DND-41 (cell line): Measurements from ENCODE around the gene MYH6.
"Not testable (repeated sequence)": the region's sequence is repeated elsewhere in the genome, so short reads cannot be mapped to it uniquely, and the experiment has no call there.

ENCODE experiments used
- ATAC-seq: fragments of 200-7000 bp; cut with Tn5 transposase; 3 replicates; pipeline ENCODE4 v1.9.1; 2021; ENCODE audit warnings: low read depth; ENCODE audit not compliant: insufficient read depth
- DNase-seq: peaks from one replicate; pipeline ENCODE4 v3.0.0-alpha.2; 2020
- H2AFZ ChIP-seq: 2 replicates; pipeline ENCODE4 v1.6.0; 2012; ENCODE audit warnings: low read depth, low read length
- H3K27ac ChIP-seq: 2 replicates; pipeline ENCODE4 v1.5.1; 2012; ENCODE audit warnings: low read length, inconsistent platforms
- H3K27me3 ChIP-seq: fragments of 200-600 bp; sonication (generic); 2 replicates; pipeline ENCODE4 v1.6.0; 2012; ENCODE audit warnings: low read length, mild to moderate bottlenecking, inconsistent platforms; ENCODE audit not compliant: insufficient read depth, poor library complexity
- H3K36me3 ChIP-seq: 2 replicates; pipeline ENCODE4 v1.5.1; 2012; ENCODE audit warnings: low read length, inconsistent platforms; ENCODE audit not compliant: insufficient read depth
- H3K4me1 ChIP-seq: 2 replicates; pipeline ENCODE4 v1.5.1; 2012; ENCODE audit warnings: mild to moderate bottlenecking, low read length; ENCODE audit not compliant: insufficient read depth
- H3K4me2 ChIP-seq: 2 replicates; pipeline ENCODE4 v1.6.0; 2012; ENCODE audit warnings: mild to moderate bottlenecking, moderate library complexity, low read length, inconsistent platforms; ENCODE audit not compliant: insufficient read depth
- H3K4me3 ChIP-seq, 2 experiments: fragments of 200-600 bp in 1 of 2; shearing (Covaris generic) in 1 of 2; 2 replicates each; pipeline ENCODE4 v1.5.1; 2012 to 2016; ENCODE audit warnings: inconsistent platforms in 2 of 2, low read length in 2 of 2, mild to moderate bottlenecking in 2 of 2, low read depth in 1 of 2, moderate library complexity in 1 of 2
- H3K79me2 ChIP-seq: 2 replicates; pipeline ENCODE4 v1.6.0; 2012; ENCODE audit warnings: low read length, inconsistent platforms; ENCODE audit not compliant: insufficient read depth
- H3K9ac ChIP-seq: 2 replicates; pipeline ENCODE4 v1.6.0; 2012; ENCODE audit warnings: low read depth, mild to moderate bottlenecking, inconsistent platforms, low read length, moderate library complexity
- H3K9me3 ChIP-seq: 2 replicates; pipeline ENCODE4 v1.5.1; 2012; ENCODE audit warnings: low read length, moderate library complexity, mild to moderate bottlenecking, inconsistent platforms; ENCODE audit not compliant: insufficient read depth, severe bottlenecking
- H4K20me1 ChIP-seq: 2 replicates; pipeline ENCODE4 v1.6.0; 2012; ENCODE audit warnings: low read length; ENCODE audit not compliant: insufficient read depth
- CTCF ChIP-seq: IDR thresholded peaks from 2 replicates; pipeline ENCODE4 v1.5.1; 2012; ENCODE audit warnings: borderline replicate concordance, low read length, moderate library complexity, mild to moderate bottlenecking; ENCODE audit not compliant: poor library complexity, severe bottlenecking; ENCODE audit errors: extremely low read depth
- EZH2 ChIP-seq: IDR thresholded peaks from 3 replicates; pipeline ENCODE4 v1.6.1; 2012; ENCODE audit warnings: borderline replicate concordance, low read depth, mild to moderate bottlenecking, moderate library complexity, low read length, inconsistent platforms; ENCODE audit not compliant: severe bottlenecking

Gene MYH6

DNA sequence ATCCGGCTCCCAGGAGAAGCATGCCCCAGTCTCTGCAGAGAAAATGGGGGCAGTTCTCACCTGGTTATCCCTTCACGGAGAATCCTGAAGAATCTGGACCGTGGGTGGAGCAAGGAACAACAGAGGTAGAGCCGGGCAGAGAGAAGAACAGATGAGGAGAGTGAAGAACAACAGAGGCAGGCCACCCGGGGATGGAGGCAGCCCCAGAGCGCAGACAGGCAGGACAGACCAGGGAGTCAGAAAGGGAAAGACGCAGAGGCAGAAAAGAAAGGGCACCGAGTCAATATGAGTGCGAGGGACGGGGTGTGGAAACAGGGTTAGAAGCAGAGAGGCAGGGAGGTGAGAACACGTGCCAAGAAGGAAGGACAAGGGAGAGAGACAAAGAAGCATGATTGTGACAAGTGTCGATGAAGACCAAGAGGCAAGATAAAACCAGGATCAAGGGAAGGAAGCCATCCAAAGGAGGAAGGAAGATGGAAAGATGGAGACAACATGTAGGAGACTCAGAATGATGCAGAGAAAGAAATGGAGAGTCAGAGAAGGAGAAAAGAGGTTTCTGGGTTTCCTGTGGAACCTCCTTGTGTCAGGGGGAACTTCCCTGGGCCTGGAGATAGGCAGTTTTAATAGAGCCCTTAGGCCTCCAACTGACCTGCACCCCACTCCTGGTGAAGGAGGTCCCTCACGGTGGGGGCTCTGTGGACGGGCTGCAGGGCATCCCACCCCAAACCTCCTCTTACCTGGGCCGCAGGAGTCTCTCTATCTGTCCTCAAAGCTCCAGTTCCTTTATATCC, at the start of gene MYH6:
TSS of gene MYH6 (minus strand) at position 758 of the 791 bp plus-strand sequence. CDS start 1,050 bp downstream, outside the sequence.
- Histone ChIP-seq H2AFZ (no peak within 1 kb of the TSS), H3K9me3 (no peaks in the 10 kb centered on the region), H3K27me3 (peaks cover 33% of the 10 kb centered on the region), H4K20me1 (no peaks in the 10 kb centered on the region; the same call in none of the 2 replicates), H3K4me2 (no peak within 1 kb of the TSS), H3K79me2 (no peaks in the 10 kb centered on the region), H3K4me1 (no peaks in the 10 kb centered on the region), H3K36me3 (no peaks in the 10 kb centered on the region), H3K27ac (no peak within 1 kb of the TSS), H3K4me3 (no peak within 1 kb of the TSS), H3K9ac (no peak within 1 kb of the TSS)
- DNase-seq (no peak), ATAC-seq (no peak)
- TF ChIP-seq CTCF (no peak), EZH2 (no peak)

DNA sequence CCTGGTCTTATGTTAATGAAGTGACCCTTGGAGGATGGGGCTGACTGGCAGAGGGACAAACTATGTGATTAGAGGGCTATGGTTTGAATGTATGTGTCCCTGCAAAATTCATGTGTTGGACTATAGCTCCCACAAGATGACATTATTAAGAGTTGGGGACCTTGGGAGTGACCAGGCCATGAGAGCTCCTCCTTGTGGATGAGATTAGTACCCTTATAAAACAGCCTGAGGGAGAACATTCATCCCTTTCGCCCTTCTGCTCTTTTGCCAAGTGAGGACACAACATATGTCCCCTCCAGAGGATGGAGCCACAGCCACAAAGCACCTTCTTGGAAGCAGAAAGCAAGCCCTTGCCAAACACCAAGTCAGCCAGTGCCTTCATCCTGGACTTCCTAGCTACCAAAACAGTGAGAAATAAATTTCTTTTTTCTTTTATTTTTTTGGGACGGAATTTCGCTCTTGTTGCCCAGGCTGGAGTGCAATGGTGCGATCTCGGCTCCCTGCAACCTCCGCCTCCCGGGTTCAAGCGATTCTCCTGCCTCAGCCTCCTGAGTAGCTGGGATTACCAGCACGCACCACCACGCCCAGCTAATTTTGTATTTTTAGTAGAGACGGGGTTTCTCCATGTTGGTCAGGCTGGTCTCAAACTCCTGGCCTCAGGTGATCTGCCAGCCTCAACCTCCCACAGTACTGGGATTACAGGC, 49.0 kb upstream of the MYH6 start:
- not testable (repeated sequence) for ATAC-seq, H3K9ac ChIP-seq, H3K27ac ChIP-seq, H3K4me1 ChIP-seq, DNase-seq, H3K36me3 ChIP-seq, H3K9me3 ChIP-seq, H3K4me2 ChIP-seq, H3K79me2 ChIP-seq, H3K4me3 ChIP-seq, H4K20me1 ChIP-seq, H3K27me3 ChIP-seq, H2AFZ ChIP-seq
- peak; percentile 26 for TF ChIP-seq CTCF

GRCh38 chr14:23454445-23454856, 46.4 kb upstream of the MYH6 start:
- ATAC-seq (no peak), DNase-seq (no peak)
- Histone ChIP-seq H2AFZ (no peak overlapping the region), H3K4me2 (no peak overlapping the region), H3K27ac (no peak overlapping the region), H3K36me3 (no peaks in the 10 kb centered on the region), H3K4me1 (no peaks in the 10 kb centered on the region), H3K9me3 (no peaks in the 10 kb centered on the region), H3K4me3 (no peak overlapping the region), H3K79me2 (no peaks in the 10 kb centered on the region), H3K27me3 (no peaks in the 10 kb centered on the region), H3K9ac (no peak overlapping the region), H4K20me1 (no peaks in the 10 kb centered on the region)
- TF ChIP-seq EZH2 (no peak), CTCF (no peak)
